ENCODE measurements around the gene SLC6A7.

Gene SLC6A7

GRCh38 chr5:150190503-150190979, 679 bp downstream of the SLC6A7 start:
- DNase-seq = no peak

- DNase-seq = no peak
Measured at GRCh38 chr5:150190987-150191386, 1.1 kb downstream of the SLC6A7 start.

GRCh38 chr5:150192462-150192861, 2.6 kb downstream of the SLC6A7 start:
- DNase-seq = peak in 12 of 51 donors; percentile 5 to 57 (median 26)

- DNase-seq = no peak
Measured at GRCh38 chr5:150195736-150196485, 6.0 kb downstream of the SLC6A7 start.

GRCh38 chr5:150196514-150196913, 6.7 kb downstream of the SLC6A7 start:
- DNase-seq = no peak

GRCh38 chr5:150196986-150197385, 7.1 kb downstream of the SLC6A7 start:
- DNase-seq = no peak

- no peak for DNase-seq
Measured at GRCh38 chr5:150197476-150197875, 7.6 kb downstream of the SLC6A7 start.

GRCh38 chr5:150202501-150202900, 12.6 kb downstream of the SLC6A7 start:
- no peak for DNase-seq

- DNase-seq = no peak
Measured at GRCh38 chr5:150203832-150204589, 14.1 kb downstream of the SLC6A7 start.

GRCh38 chr5:150204590-150204960, 14.7 kb downstream of the SLC6A7 start:
- DNase-seq = no peak

GRCh38 chr5:150206098-150206778, 16.4 kb downstream of the SLC6A7 start:
- DNase-seq = no peak

- DNase-seq = no peak
Measured at GRCh38 chr5:150206779-150207115, 16.9 kb downstream of the SLC6A7 start.

GRCh38 chr5:150208187-150209098, 18.6 kb downstream of the SLC6A7 start:
- peak in 1 of 51 donors; percentile 15 for DNase-seq

GRCh38 chr5:150209099-150209635, 19.3 kb downstream of the SLC6A7 start:
- DNase-seq = peak in 3 of 51 donors; percentile 8 to 57 (median 17)

GRCh38 chr5:150210644-150211043, 20.8 kb downstream of the SLC6A7 start:
- DNase-seq = no peak

- DNase-seq = no peak
Measured at GRCh38 chr5:150211156-150212030, 21.5 kb downstream of the SLC6A7 start.

- DNase-seq = no peak
Measured at GRCh38 chr5:150213530-150213929, 23.7 kb downstream of the SLC6A7 start.

GRCh38 chr5:150214289-150214688, 24.4 kb downstream of the SLC6A7 start:
- peak in 1 of 51 donors; percentile 12 for DNase-seq

- no peak for DNase-seq
Measured at GRCh38 chr5:150215979-150216944, 26.4 kb downstream of the SLC6A7 start.
